WTC11 (cell line): ENCODE measurements around the gene COX4I1. TPM values are rescaled to one million over a fixed set of nuclear protein-coding genes. Genes with fewer than 3 reads are reported as not detected.

Source experiments
- ATAC-seq: fragments of 200-7000 bp; cut with Tn5 transposase; 2 replicates; pipeline ENCODE4 v1.10.0; 2021; ENCODE audit warnings: mild to moderate bottlenecking, moderate library complexity
- CTCF ChIA-PET: fragments of 300-600 bp; sonication (Branson Sonifier 250); formaldehyde crosslinking; loops from one replicate; lab custom pipeline; 2021; ENCODE audit warnings: antibody characterized with exemption; lab: Charles Lee
- POLR2A ChIA-PET: fragments of 350-600 bp; sonication (Branson Sonifier 250); formaldehyde crosslinking; loops from one replicate; lab custom pipeline; 2021; ENCODE audit warnings: antibody characterized with exemption; lab: Charles Lee
- DNase-seq: peaks from one replicate; pipeline ENCODE4 v3.0.0; 2021; ENCODE audit warnings: low spot score
- H3K27ac Mint-ChIP-seq: 2 replicates; pipeline ENCODE4 v1.8.0; 2021; ENCODE audit warnings: mixed read lengths
- H3K27me3 Mint-ChIP-seq: 2 replicates; pipeline ENCODE4 v1.8.0; 2021; ENCODE audit warnings: low read depth, mild to moderate bottlenecking, moderate library complexity, mixed read lengths
- H3K36me3 Mint-ChIP-seq: 2 replicates; pipeline ENCODE4 v1.8.0; 2021; ENCODE audit warnings: mixed read lengths
- H3K4me1 Mint-ChIP-seq: 2 replicates; pipeline ENCODE4 v1.8.0; 2022; ENCODE audit warnings: mixed read lengths
- H3K4me3 Mint-ChIP-seq: 2 replicates; pipeline ENCODE4 v1.8.0; 2021; ENCODE audit warnings: mild to moderate bottlenecking, moderate library complexity, mixed read lengths
- H3K9me3 Mint-ChIP-seq: 2 replicates; pipeline ENCODE4 v1.8.0; 2021; ENCODE audit warnings: mixed read lengths
- FOXJ3 ChIP-seq: sonication (generic); formaldehyde crosslinking; IDR thresholded peaks from 2 replicates; pipeline ENCODE4 v1.9.0; 2021; ENCODE audit warnings: missing genetic modification reagents, mild to moderate bottlenecking, borderline replicate concordance
- JUN ChIP-seq: sonication (generic); formaldehyde crosslinking; IDR thresholded peaks from 2 replicates; pipeline ENCODE4 v1.8.0; 2023; ENCODE audit warnings: mild to moderate bottlenecking, missing genetic modification reagents
- SMAD3 ChIP-seq: sonication (generic); formaldehyde crosslinking; IDR thresholded peaks from 2 replicates; pipeline ENCODE4 v1.8.0; 2022; ENCODE audit warnings: missing genetic modification reagents, mild to moderate bottlenecking, borderline replicate concordance
- TP53 ChIP-seq: sonication (generic); formaldehyde crosslinking; IDR thresholded peaks from 2 replicates; pipeline ENCODE4 v1.8.1; 2023; ENCODE audit warnings: mild to moderate bottlenecking, missing genetic modification reagents
- USF1 ChIP-seq: sonication (generic); formaldehyde crosslinking; IDR thresholded peaks from 2 replicates; pipeline ENCODE4 v1.8.0; 2022; ENCODE audit warnings: mild to moderate bottlenecking, missing genetic modification reagents
- ZNF121 ChIP-seq: sonication (generic); formaldehyde crosslinking; IDR thresholded peaks from 2 replicates; pipeline ENCODE4 v1.8.0; 2023; ENCODE audit warnings: missing genetic modification reagents
- ZNF281 ChIP-seq: sonication (generic); formaldehyde crosslinking; IDR thresholded peaks from 2 replicates; pipeline ENCODE4 v1.8.0; 2023; ENCODE audit warnings: mild to moderate bottlenecking, missing genetic modification reagents
- total RNA-seq: library from RNA; stranded (reverse); gene quantifications from 3 replicates; pipeline ENCODE4 v1.2.3, GENCODE V29; 2021
- TF ChIP-seq, protein P1 (sequence below): fragments of 250-450 bp; sonication (Bioruptor Pico); IDR thresholded peaks from 2 replicates; pipeline ENCODE4 v2.1.2; 2022; ENCODE audit warnings: mild to moderate bottlenecking, moderate library complexity
- TF ChIP-seq, protein P2 (sequence below): sonication (generic); formaldehyde crosslinking; IDR thresholded peaks from 2 replicates; pipeline ENCODE4 v1.8.0; 2022; ENCODE audit warnings: missing genetic modification reagents
- TF ChIP-seq, protein P3 (sequence below): fragments of 250-450 bp; sonication (Bioruptor Pico); IDR thresholded peaks from 2 replicates; pipeline ENCODE4 v1.9.0; 2021; ENCODE audit warnings: mild to moderate bottlenecking, borderline replicate concordance

The COX4I1 gene
- total RNA-seq, 1 experiment from 2014 or later = 618 TPM

DNA sequence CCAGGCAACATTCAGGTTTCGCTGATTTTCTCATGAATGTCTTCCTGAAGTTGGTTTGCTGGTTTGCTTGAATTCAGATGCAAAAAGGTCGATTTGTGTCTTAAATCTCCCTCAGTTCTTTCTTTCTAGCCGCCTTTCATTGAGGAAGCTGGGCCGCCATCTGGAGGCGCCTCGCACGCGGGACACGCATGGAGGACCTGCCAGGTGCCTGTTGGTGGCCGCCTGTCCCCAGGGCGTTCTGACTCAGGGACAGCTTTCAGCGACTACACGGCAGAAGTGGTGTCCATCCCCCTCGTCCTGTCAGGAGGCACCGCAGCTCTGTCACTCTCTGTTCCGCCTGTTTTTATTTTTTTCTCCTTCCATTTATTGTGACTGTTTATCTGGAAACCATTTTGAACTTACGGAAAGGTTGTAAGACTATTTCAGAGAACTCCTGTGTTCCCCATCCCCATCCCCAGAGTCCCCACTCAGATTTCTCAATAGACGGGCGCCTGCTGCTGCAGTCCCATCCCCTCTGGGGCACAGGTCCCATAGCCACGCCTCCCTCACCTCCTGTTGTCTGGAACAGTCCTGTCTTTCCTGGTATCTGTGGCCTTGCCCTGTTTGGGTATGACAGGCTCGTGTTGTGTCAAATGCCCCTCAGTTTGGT, 33.2 kb downstream of the COX4I1 start:
- peaks cover 8% of the 10 kb centered on the region; the same call in 1 of the 2 replicates for H3K36me3 Mint-ChIP-seq
- H3K9me3 Mint-ChIP-seq = peaks cover 29% of the 10 kb centered on the region
- no peak overlapping the region for H3K27ac Mint-ChIP-seq
- peaks cover 17% of the 10 kb centered on the region for H3K27me3 Mint-ChIP-seq
- no peak overlapping the region for H3K4me3 Mint-ChIP-seq
- TF ChIP-seq JUN (no peak), TP53 (CRISPR knock-in tag) (no peak), SMAD3 (CRISPR knock-in tag) (no peak), USF1 (CRISPR knock-in tag) (no peak), ZNF121 (no peak), FOXJ3 (no peak), ZNF281 (CRISPR knock-in tag) (no peak)
- TF ChIP-seq, protein P1, sequence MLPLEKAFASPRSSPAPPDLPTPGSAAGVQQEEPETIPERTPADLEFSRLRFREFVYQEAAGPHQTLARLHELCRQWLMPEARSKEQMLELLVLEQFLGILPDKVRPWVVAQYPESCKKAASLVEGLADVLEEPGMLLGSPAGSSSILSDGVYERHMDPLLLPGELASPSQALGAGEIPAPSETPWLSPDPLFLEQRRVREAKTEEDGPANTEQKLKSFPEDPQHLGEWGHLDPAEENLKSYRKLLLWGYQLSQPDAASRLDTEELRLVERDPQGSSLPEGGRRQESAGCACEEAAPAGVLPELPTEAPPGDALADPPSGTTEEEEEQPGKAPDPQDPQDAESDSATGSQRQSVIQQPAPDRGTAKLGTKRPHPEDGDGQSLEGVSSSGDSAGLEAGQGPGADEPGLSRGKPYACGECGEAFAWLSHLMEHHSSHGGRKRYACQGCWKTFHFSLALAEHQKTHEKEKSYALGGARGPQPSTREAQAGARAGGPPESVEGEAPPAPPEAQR = no peak
- TF ChIP-seq, protein P2, sequence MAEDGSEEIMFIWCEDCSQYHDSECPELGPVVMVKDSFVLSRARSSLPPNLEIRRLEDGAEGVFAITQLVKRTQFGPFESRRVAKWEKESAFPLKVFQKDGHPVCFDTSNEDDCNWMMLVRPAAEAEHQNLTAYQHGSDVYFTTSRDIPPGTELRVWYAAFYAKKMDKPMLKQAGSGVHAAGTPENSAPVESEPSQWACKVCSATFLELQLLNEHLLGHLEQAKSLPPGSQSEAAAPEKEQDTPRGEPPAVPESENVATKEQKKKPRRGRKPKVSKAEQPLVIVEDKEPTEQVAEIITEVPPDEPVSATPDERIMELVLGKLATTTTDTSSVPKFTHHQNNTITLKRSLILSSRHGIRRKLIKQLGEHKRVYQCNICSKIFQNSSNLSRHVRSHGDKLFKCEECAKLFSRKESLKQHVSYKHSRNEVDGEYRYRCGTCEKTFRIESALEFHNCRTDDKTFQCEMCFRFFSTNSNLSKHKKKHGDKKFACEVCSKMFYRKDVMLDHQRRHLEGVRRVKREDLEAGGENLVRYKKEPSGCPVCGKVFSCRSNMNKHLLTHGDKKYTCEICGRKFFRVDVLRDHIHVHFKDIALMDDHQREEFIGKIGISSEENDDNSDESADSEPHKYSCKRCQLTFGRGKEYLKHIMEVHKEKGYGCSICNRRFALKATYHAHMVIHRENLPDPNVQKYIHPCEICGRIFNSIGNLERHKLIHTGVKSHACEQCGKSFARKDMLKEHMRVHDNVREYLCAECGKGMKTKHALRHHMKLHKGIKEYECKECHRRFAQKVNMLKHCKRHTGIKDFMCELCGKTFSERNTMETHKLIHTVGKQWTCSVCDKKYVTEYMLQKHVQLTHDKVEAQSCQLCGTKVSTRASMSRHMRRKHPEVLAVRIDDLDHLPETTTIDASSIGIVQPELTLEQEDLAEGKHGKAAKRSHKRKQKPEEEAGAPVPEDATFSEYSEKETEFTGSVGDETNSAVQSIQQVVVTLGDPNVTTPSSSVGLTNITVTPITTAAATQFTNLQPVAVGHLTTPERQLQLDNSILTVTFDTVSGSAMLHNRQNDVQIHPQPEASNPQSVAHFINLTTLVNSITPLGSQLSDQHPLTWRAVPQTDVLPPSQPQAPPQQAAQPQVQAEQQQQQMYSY = no peak
- TF ChIP-seq, protein P3, sequence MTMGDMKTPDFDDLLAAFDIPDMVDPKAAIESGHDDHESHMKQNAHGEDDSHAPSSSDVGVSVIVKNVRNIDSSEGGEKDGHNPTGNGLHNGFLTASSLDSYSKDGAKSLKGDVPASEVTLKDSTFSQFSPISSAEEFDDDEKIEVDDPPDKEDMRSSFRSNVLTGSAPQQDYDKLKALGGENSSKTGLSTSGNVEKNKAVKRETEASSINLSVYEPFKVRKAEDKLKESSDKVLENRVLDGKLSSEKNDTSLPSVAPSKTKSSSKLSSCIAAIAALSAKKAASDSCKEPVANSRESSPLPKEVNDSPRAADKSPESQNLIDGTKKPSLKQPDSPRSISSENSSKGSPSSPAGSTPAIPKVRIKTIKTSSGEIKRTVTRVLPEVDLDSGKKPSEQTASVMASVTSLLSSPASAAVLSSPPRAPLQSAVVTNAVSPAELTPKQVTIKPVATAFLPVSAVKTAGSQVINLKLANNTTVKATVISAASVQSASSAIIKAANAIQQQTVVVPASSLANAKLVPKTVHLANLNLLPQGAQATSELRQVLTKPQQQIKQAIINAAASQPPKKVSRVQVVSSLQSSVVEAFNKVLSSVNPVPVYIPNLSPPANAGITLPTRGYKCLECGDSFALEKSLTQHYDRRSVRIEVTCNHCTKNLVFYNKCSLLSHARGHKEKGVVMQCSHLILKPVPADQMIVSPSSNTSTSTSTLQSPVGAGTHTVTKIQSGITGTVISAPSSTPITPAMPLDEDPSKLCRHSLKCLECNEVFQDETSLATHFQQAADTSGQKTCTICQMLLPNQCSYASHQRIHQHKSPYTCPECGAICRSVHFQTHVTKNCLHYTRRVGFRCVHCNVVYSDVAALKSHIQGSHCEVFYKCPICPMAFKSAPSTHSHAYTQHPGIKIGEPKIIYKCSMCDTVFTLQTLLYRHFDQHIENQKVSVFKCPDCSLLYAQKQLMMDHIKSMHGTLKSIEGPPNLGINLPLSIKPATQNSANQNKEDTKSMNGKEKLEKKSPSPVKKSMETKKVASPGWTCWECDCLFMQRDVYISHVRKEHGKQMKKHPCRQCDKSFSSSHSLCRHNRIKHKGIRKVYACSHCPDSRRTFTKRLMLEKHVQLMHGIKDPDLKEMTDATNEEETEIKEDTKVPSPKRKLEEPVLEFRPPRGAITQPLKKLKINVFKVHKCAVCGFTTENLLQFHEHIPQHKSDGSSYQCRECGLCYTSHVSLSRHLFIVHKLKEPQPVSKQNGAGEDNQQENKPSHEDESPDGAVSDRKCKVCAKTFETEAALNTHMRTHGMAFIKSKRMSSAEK (CRISPR knock-in tag) = no peak
- no peaks in the 10 kb centered on the region for H3K4me1 Mint-ChIP-seq
- CTCF ChIA-PET = interaction anchor here (10.4 kb wide), 1 partner anchor 12 kb away, joined by 67 read pairs; no protein-coding TSS in a partner anchor
- POLR2A ChIA-PET = no interaction called here
- ATAC-seq (no peak), DNase-seq (no peak)
